ENCODE results near the gene ARHGAP24.
A peak's percentile ranks its signal among the peaks of the same experiment; 100 is the strongest.

ARHGAP24 gene

DNA sequence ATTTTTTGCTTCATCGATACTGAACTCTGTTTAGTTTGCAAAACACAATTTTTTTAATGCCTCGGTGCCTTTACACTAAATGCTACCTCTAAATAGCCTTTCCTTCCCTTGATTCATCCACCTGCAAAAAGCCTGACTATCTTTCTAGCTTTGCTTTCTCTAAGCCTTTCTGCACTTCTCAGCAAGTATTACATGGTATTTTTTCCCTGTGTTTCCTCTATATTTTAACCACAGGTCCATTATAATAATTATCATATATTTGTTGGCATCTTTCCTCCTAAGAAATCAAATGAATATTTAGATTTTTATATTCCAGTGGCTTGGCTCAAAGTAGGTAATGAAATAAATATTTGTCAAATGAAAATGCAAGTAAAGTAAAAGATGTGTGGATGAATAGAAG, 196.2 kb downstream of the ARHGAP24 start:
- DNase-seq (ENCODE audit: low read depth), result no peak
- no peak overlapping the region for H3K4me3 ChIP-seq (ENCODE audit: control insufficient read depth, low read depth, low read length)
- TF ChIP-seq, protein P1, sequence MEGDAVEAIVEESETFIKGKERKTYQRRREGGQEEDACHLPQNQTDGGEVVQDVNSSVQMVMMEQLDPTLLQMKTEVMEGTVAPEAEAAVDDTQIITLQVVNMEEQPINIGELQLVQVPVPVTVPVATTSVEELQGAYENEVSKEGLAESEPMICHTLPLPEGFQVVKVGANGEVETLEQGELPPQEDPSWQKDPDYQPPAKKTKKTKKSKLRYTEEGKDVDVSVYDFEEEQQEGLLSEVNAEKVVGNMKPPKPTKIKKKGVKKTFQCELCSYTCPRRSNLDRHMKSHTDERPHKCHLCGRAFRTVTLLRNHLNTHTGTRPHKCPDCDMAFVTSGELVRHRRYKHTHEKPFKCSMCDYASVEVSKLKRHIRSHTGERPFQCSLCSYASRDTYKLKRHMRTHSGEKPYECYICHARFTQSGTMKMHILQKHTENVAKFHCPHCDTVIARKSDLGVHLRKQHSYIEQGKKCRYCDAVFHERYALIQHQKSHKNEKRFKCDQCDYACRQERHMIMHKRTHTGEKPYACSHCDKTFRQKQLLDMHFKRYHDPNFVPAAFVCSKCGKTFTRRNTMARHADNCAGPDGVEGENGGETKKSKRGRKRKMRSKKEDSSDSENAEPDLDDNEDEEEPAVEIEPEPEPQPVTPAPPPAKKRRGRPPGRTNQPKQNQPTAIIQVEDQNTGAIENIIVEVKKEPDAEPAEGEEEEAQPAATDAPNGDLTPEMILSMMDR (conservative IDR thresholded peaks at IDR 0.05; ENCODE audit: control insufficient read depth, insufficient read depth, low read depth, low read length), result no peak

DNA sequence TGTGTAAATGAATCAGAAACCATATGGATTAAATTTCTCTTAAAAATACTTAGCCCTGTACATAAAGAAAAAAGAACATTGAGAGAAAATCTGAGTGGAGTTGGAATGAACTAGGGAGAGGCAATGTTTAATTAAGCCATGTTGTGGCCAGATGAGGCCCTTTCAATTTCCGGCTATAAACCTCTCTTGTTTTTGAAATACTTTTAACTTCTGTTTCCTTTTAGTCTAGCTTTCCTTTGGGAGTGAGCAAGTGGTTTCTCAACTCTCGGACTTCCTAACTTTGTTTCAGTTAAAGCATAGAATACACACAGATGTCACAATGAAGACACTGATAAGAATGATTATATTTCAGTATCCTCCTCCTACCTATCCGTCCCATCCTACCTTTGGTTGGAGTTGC, 197.2 kb downstream of the ARHGAP24 start:
- TF ChIP-seq, protein P1 (conservative IDR thresholded peaks at IDR 0.05; ENCODE audit: control insufficient read depth, insufficient read depth, low read depth, low read length), result no peak
- peak; percentile 23 for DNase-seq (ENCODE audit: low read depth)
- H3K4me3 ChIP-seq (ENCODE audit: control insufficient read depth, low read depth, low read length), result no peak overlapping the region

DNA sequence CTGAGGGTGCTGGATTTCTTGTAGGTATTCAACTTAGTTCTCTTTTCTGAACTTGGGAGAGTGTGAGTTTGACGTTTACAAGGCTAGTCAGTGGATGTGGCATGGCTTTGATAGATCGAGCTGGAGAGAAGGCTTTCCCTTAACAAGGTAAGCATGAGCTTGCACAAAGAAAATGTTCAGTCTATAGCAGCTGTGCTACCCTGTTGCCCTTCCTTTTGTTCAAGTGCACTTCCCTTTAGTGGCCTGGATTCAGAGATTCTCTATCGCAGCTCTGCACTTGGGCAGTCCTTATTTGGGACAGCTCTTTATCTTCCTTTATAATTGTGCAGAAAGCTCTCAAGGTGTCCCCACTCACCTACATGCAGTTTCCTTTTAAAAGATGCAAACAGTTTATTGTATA, 198.0 kb downstream of the ARHGAP24 start:
- TF ChIP-seq, protein P1 (conservative IDR thresholded peaks at IDR 0.05; ENCODE audit: control insufficient read depth, insufficient read depth, low read depth, low read length), result no peak
- no peak overlapping the region for H3K4me3 ChIP-seq (ENCODE audit: control insufficient read depth, low read depth, low read length)
- no peak for DNase-seq (ENCODE audit: low read depth)

DNA sequence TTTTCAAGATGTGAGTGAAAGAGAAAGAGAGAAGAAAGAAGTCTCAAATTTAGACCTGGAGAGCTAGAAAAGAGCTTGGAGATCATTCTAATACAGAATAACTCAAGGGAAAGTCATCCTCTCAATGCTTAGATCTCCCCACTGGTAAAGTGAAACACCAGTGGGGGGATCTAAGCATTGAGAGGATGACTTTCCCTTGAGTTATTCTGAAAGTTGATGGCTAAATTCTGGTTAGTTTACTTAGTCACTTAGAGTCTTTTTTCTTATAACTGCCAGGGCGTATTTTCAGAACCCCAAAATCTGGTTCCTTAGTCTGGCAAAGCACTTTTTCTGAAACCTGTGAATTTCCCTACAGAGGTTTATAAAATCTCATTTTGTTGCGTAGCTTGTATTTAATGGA, 198.6 kb downstream of the ARHGAP24 start:
- DNase-seq (ENCODE audit: low read depth), result no peak
- no peak overlapping the region for H3K4me3 ChIP-seq (ENCODE audit: control insufficient read depth, low read depth, low read length)
- TF ChIP-seq, protein P1 (conservative IDR thresholded peaks at IDR 0.05; ENCODE audit: control insufficient read depth, insufficient read depth, low read depth, low read length), result no peak

DNA sequence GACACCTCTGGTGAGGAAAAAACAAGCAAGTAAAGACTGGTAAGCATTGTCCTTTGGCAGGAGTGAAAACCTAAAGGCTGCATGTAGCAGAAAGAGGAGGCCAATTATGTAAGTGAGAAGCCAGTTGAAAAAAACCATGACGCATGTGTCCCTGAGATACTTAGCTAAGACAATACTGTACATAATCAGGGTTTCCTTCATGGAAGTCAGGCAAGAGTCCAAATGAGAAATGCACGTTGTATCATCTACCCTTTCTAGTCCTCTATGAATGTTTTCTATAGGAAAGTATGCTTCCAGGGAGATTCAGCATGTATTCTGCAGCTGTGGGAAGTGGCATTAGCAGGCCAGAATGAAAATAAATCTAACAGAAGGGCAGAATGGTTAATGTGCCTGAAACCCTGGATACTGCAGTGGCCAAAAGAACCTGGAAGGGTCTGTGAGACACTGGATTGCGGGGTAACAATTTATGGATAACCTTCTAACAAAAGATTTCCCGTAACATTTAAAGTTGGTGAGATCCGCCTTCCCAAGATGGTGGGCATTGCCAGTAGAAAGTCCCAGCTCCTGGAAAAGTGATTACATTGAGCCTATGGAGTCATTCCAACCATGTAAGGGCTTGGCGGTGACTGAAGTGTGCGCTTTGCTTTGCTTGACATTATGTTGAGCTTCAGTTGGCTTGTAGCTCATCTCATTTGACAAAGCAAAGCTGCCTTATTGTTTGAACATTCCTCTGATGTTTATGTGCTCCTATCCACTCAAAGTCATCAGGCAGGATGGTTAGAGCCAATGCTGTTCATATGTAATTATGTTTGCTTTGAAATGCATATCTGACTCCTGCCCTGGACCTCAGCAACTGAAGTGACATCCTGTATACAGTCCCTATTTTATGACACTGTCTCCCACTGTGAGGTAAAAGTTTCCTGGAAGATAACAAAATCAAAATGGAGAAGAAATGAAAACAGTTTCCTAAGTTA, 200.4 kb downstream of the ARHGAP24 start:
- no peak overlapping the region for H3K4me3 ChIP-seq (ENCODE audit: control insufficient read depth, low read depth, low read length)
- TF ChIP-seq, protein P1 (conservative IDR thresholded peaks at IDR 0.05; ENCODE audit: control insufficient read depth, insufficient read depth, low read depth, low read length), result no peak
- no peak for DNase-seq (ENCODE audit: low read depth)

DNA sequence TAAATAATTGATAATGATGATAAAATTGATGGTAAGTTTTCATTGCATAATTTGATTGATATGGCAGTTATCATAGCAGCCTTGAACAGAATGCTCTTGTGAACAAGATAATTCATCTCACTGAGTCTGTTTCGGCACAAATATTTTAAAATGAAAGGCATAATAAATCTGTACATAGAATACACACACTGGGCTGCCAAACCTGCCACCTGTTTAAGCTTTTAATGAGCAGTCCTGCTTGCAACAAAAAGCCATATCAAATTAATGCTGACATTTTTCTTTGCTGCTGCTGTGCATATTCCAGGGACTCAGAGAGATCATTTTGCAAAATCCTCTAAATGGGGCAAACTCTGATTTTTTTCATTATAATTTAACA, 201.1 kb downstream of the ARHGAP24 start:
- no peak overlapping the region for H3K4me3 ChIP-seq (ENCODE audit: control insufficient read depth, low read depth, low read length)
- no peak for DNase-seq (ENCODE audit: low read depth)
- TF ChIP-seq, protein P1 (conservative IDR thresholded peaks at IDR 0.05; ENCODE audit: control insufficient read depth, insufficient read depth, low read depth, low read length), result no peak
